ENCODE results near the gene MRPL48.

Gene MRPL48

DNA sequence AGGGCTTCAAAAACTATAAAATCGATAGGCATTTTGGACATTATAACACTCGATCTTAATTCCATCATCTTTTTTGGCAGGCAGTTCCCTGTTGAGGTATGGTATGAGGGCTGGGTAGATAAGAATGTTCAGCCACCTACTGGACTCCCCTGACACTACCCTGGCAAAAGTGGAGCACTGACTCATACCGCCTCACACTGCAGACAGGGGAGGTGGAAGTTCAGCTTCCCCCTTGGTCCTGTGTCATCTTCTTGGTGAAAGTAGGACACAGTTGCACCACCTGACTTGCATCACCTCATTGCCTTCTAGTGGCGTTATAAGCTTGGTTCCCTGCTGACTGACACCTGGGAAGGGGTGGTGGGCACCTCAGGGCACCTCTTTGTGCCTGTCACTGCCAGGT lies 119.5 kb downstream of the MRPL48 start:
- Histone ChIP-seq H2BK12ac (ENCODE audit: low read length) (no peak overlapping the region), H2AFZ (ENCODE audit: low read length) (no peak overlapping the region), H3K4ac (ENCODE audit: low read length) (peak overlapping the region; percentile 7), H2BK15ac (ENCODE audit: low read length) (no peak overlapping the region), H3K9ac (ENCODE audit: low read depth, low read length, poor library complexity) (no peak overlapping the region), H2BK120ac (ENCODE audit: low read depth, low read length) (no peak overlapping the region), H3K4me2 (ENCODE audit: insufficient read depth, low read length, poor library complexity, severe bottlenecking) (no peak overlapping the region), H3K4me1 (ENCODE audit: control insufficient read depth in 2 of 2, insufficient read depth in 1 of 2, low read depth in 1 of 2, low read length in 2 of 2) (no peaks in the 10 kb centered on the region), H3K18ac (ENCODE audit: low read length) (no peak overlapping the region), H3K14ac (ENCODE audit: low read length) (no peak overlapping the region), H4K91ac (ENCODE audit: low read depth, low read length, poor library complexity) (no peak overlapping the region), H2AK5ac (ENCODE audit: low read depth, low read length) (no peak overlapping the region), H4K8ac (ENCODE audit: low read depth, low read length) (no peak overlapping the region), H3K9me3 (replicated peaks in 1 of 2; ENCODE audit: control insufficient read depth in 2 of 2, insufficient read depth in 1 of 2, low read depth in 1 of 2, low read length in 2 of 2) (peaks cover 0 to 2% of the 10 kb centered on the region in 2 donors), H3K27ac (replicated peaks; ENCODE audit: low read length) (no peak overlapping the region), H3K23ac (ENCODE audit: low read depth, low read length, poor library complexity) (peak overlapping the region; percentile 2), H3K79me1 (ENCODE audit: low read depth, low read length) (no peaks in the 10 kb centered on the region), H3K27me3 (ENCODE audit: control insufficient read depth in 3 of 3, insufficient read depth in 3 of 3, low read depth in 1 of 3, low read length in 3 of 3) (no peaks in the 10 kb centered on the region), H2BK5ac (ENCODE audit: low read length) (no peak overlapping the region), H3K4me3 (ENCODE audit: low read length in 2 of 2) (peak overlapping the region in 1 of 2 donors; percentile 19), H3K36me3 (replicated peaks in 1 of 2; ENCODE audit: control insufficient read depth in 2 of 2, insufficient read depth in 2 of 2, low read length in 2 of 2) (peaks cover 10 to 75% of the 10 kb centered on the region in 2 donors)
- no peak for DNase-seq (ENCODE audit: low spot score)
- WGBS, 2 donors (ENCODE audit: extremely low coverage in 2 of 2, insufficient read length in 2 of 2, insufficient replicate concordance in 1 of 2): no CpG with 5 or more reads among the region's 4 CpGs

GRCh38 chr11:73912026-73912425 lies 124.4 kb downstream of the MRPL48 start:
- no peak overlapping the region for H4K8ac ChIP-seq (ENCODE audit: low read depth, low read length)
- H3K79me1 ChIP-seq (ENCODE audit: low read depth, low read length): no peaks in the 10 kb centered on the region
- no peak overlapping the region for H3K27ac ChIP-seq (replicated peaks; ENCODE audit: low read length)
- H3K4me2 ChIP-seq (ENCODE audit: insufficient read depth, low read length, poor library complexity, severe bottlenecking): no peak overlapping the region
- no peak overlapping the region for H3K4ac ChIP-seq (ENCODE audit: low read length)
- no peak overlapping the region for H3K14ac ChIP-seq (ENCODE audit: low read length)
- H2AFZ ChIP-seq (ENCODE audit: low read length): no peak overlapping the region
- no peak overlapping the region for H2AK5ac ChIP-seq (ENCODE audit: low read depth, low read length)
- H3K23ac ChIP-seq (ENCODE audit: low read depth, low read length, poor library complexity): no peak overlapping the region
- H3K18ac ChIP-seq (ENCODE audit: low read length): no peak overlapping the region
- no peak overlapping the region for H3K4me3 ChIP-seq (ENCODE audit: low read length in 2 of 2)
- H3K36me3 ChIP-seq (replicated peaks in 1 of 2; ENCODE audit: control insufficient read depth in 2 of 2, insufficient read depth in 2 of 2, low read length in 2 of 2): peaks cover 9 to 93% of the 10 kb centered on the region in 2 donors
- H3K27me3 ChIP-seq (ENCODE audit: control insufficient read depth in 3 of 3, insufficient read depth in 3 of 3, low read depth in 1 of 3, low read length in 3 of 3): no peaks in the 10 kb centered on the region
- no peak overlapping the region for H2BK120ac ChIP-seq (ENCODE audit: low read depth, low read length)
- no peak overlapping the region for H2BK5ac ChIP-seq (ENCODE audit: low read length)
- no peak for DNase-seq (ENCODE audit: low spot score)
- no peak overlapping the region for H2BK15ac ChIP-seq (ENCODE audit: low read length)
- peaks cover 0 to 2% of the 10 kb centered on the region in 2 donors for H3K9me3 ChIP-seq (replicated peaks in 1 of 2; ENCODE audit: control insufficient read depth in 2 of 2, insufficient read depth in 1 of 2, low read depth in 1 of 2, low read length in 2 of 2)
- no peak overlapping the region for H3K9ac ChIP-seq (ENCODE audit: low read depth, low read length, poor library complexity)
- no peaks in the 10 kb centered on the region for H3K4me1 ChIP-seq (ENCODE audit: control insufficient read depth in 2 of 2, insufficient read depth in 1 of 2, low read depth in 1 of 2, low read length in 2 of 2)
- H4K91ac ChIP-seq (ENCODE audit: low read depth, low read length, poor library complexity): no peak overlapping the region
- WGBS, 2 donors (ENCODE audit: extremely low coverage in 2 of 2, insufficient read length in 2 of 2, insufficient replicate concordance in 1 of 2): no CpG with 5 or more reads among the region's 2 CpGs
- H2BK12ac ChIP-seq (ENCODE audit: low read length): no peak overlapping the region

DNA sequence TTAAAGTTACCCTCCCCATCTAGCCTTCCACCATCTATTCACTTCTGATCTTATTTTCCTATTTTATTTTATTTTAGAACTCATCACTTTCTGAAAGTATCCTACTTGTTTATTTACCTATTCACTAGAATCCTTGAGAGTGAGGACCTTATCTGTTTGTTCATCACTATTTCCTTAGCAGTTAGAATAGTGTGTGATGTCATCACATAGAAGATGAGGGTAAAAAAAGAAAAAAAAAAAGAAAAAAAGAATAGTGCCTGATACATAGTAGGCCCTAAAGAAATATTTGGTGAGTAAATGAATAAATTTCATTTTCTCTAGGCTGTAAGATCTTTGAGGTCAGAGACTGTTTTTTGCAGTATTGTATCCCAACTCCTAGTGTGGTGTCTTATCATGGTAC lies 125.8 kb downstream of the MRPL48 start:
- Histone ChIP-seq H2BK12ac (ENCODE audit: low read length) (no peak overlapping the region), H4K8ac (ENCODE audit: low read depth, low read length) (no peak overlapping the region), H3K14ac (ENCODE audit: low read length) (no peak overlapping the region), H3K9me3 (replicated peaks in 1 of 2; ENCODE audit: control insufficient read depth in 2 of 2, insufficient read depth in 1 of 2, low read depth in 1 of 2, low read length in 2 of 2) (no peaks in the 10 kb centered on the region), H3K4me2 (ENCODE audit: insufficient read depth, low read length, poor library complexity, severe bottlenecking) (no peak overlapping the region), H2AK5ac (ENCODE audit: low read depth, low read length) (no peak overlapping the region), H3K9ac (ENCODE audit: low read depth, low read length, poor library complexity) (no peak overlapping the region), H2BK15ac (ENCODE audit: low read length) (no peak overlapping the region), H2BK5ac (ENCODE audit: low read length) (no peak overlapping the region), H3K4me1 (ENCODE audit: control insufficient read depth in 2 of 2, insufficient read depth in 1 of 2, low read depth in 1 of 2, low read length in 2 of 2) (no peaks in the 10 kb centered on the region), H3K27ac (replicated peaks; ENCODE audit: low read length) (no peak overlapping the region), H3K23ac (ENCODE audit: low read depth, low read length, poor library complexity) (no peak overlapping the region), H4K91ac (ENCODE audit: low read depth, low read length, poor library complexity) (no peak overlapping the region), H2AFZ (ENCODE audit: low read length) (no peak overlapping the region), H3K18ac (ENCODE audit: low read length) (no peak overlapping the region), H3K36me3 (replicated peaks in 1 of 2; ENCODE audit: control insufficient read depth in 2 of 2, insufficient read depth in 2 of 2, low read length in 2 of 2) (peaks cover 10 to 94% of the 10 kb centered on the region in 2 donors), H2BK120ac (ENCODE audit: low read depth, low read length) (no peak overlapping the region), H3K4me3 (ENCODE audit: low read length in 2 of 2) (no peak overlapping the region), H3K27me3 (ENCODE audit: control insufficient read depth in 3 of 3, insufficient read depth in 3 of 3, low read depth in 1 of 3, low read length in 3 of 3) (no peaks in the 10 kb centered on the region), H3K4ac (ENCODE audit: low read length) (no peak overlapping the region), H3K79me1 (ENCODE audit: low read depth, low read length) (no peaks in the 10 kb centered on the region)
- no peak for DNase-seq (ENCODE audit: low spot score)

DNA sequence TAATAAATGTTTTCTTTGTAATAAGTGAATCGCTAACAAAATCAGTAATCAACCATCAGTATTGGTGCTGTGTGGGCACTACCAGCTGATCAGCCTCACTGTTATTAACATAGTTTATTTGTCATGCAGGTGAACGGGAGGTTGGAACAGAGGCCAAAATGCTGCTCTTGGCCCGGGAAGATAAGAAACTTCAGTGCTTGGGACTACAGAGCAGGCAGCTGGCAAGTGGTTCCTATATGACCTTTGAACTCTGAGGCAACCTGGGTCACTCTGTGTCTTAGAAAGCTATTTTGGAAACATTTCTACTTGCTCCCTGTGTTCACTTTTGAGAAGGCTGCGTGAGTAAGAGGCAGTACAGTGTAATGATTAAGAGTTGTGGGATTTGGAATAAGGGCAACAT lies 126.6 kb downstream of the MRPL48 start:
- no peak overlapping the region for H3K4me3 ChIP-seq (ENCODE audit: low read length in 2 of 2)
- no peak overlapping the region for H3K27ac ChIP-seq (replicated peaks; ENCODE audit: low read length)
- H2BK120ac ChIP-seq (ENCODE audit: low read depth, low read length): no peak overlapping the region
- peaks cover 15 to 95% of the 10 kb centered on the region in 2 donors for H3K36me3 ChIP-seq (replicated peaks in 1 of 2; ENCODE audit: control insufficient read depth in 2 of 2, insufficient read depth in 2 of 2, low read length in 2 of 2)
- no peaks in the 10 kb centered on the region for H3K4me1 ChIP-seq (ENCODE audit: control insufficient read depth in 2 of 2, insufficient read depth in 1 of 2, low read depth in 1 of 2, low read length in 2 of 2)
- no peak for DNase-seq (ENCODE audit: low spot score)
- H3K9ac ChIP-seq (ENCODE audit: low read depth, low read length, poor library complexity): no peak overlapping the region
- H4K91ac ChIP-seq (ENCODE audit: low read depth, low read length, poor library complexity): no peak overlapping the region
- no peak overlapping the region for H3K4ac ChIP-seq (ENCODE audit: low read length)
- H2BK5ac ChIP-seq (ENCODE audit: low read length): no peak overlapping the region
- no peak overlapping the region for H3K4me2 ChIP-seq (ENCODE audit: insufficient read depth, low read length, poor library complexity, severe bottlenecking)
- no peak overlapping the region for H2AK5ac ChIP-seq (ENCODE audit: low read depth, low read length)
- no peak overlapping the region for H3K23ac ChIP-seq (ENCODE audit: low read depth, low read length, poor library complexity)
- no peaks in the 10 kb centered on the region for H3K9me3 ChIP-seq (replicated peaks in 1 of 2; ENCODE audit: control insufficient read depth in 2 of 2, insufficient read depth in 1 of 2, low read depth in 1 of 2, low read length in 2 of 2)
- H3K18ac ChIP-seq (ENCODE audit: low read length): no peak overlapping the region
- no peaks in the 10 kb centered on the region for H3K79me1 ChIP-seq (ENCODE audit: low read depth, low read length)
- no peaks in the 10 kb centered on the region for H3K27me3 ChIP-seq (ENCODE audit: control insufficient read depth in 3 of 3, insufficient read depth in 3 of 3, low read depth in 1 of 3, low read length in 3 of 3)
- H2BK12ac ChIP-seq (ENCODE audit: low read length): no peak overlapping the region
- no peak overlapping the region for H4K8ac ChIP-seq (ENCODE audit: low read depth, low read length)
- H3K14ac ChIP-seq (ENCODE audit: low read length): no peak overlapping the region
- H2BK15ac ChIP-seq (ENCODE audit: low read length): no peak overlapping the region
- WGBS, 2 donors (ENCODE audit: extremely low coverage in 2 of 2, insufficient read length in 2 of 2, insufficient replicate concordance in 1 of 2): no CpG with 5 or more reads among the region's 4 CpGs
- no peak overlapping the region for H2AFZ ChIP-seq (ENCODE audit: low read length)
